ENCODE measurements around the gene PIEZO2. TPM values are rescaled to one million over a fixed set of nuclear protein-coding genes. Genes with fewer than 3 reads are reported as not detected.

PIEZO2 gene
- total RNA-seq, 6 donors from 2014 or later = 6.5 to 37.7 (median 7.8) TPM

DNA sequence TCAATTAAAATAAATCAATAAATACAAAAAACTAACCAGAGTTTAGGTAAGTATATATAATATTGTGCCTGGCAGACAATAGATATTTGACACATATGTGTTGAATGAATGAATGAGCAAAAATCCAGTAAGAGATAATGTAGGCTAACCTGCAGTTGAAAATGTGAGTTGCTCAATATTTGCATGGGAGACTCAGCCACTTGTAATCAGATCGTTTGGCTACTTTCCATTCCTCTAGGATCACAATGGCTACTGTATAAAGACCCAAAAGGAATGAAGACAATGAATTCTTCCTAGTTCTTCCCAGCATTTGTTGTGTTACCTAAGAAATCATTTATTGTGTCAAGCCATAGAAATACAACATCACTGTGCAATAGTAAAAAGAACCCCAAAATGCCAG lies 25.3 kb downstream of the PIEZO2 start:
- Histone ChIP-seq H3K36me3 (no peaks in the 10 kb centered on the region), H3K27me3 (no peaks in the 10 kb centered on the region), H3K4me1 (no peaks in the 10 kb centered on the region), H3K9me3 (peaks cover 0 to 7% (median 1%) of the 10 kb centered on the region in 4 donors), H3K4me3 (no peak overlapping the region), H3K27ac (no peak overlapping the region)
- DNase-seq = no peak
- TF ChIP-seq POLR2AphosphoS5 (IDR thresholded peaks at IDR 0.05) (no peak), EP300 (IDR thresholded peaks at IDR 0.05) (no peak), POLR2A (IDR thresholded peaks at IDR 0.05) (no peak)
- TF ChIP-seq, protein P1, sequence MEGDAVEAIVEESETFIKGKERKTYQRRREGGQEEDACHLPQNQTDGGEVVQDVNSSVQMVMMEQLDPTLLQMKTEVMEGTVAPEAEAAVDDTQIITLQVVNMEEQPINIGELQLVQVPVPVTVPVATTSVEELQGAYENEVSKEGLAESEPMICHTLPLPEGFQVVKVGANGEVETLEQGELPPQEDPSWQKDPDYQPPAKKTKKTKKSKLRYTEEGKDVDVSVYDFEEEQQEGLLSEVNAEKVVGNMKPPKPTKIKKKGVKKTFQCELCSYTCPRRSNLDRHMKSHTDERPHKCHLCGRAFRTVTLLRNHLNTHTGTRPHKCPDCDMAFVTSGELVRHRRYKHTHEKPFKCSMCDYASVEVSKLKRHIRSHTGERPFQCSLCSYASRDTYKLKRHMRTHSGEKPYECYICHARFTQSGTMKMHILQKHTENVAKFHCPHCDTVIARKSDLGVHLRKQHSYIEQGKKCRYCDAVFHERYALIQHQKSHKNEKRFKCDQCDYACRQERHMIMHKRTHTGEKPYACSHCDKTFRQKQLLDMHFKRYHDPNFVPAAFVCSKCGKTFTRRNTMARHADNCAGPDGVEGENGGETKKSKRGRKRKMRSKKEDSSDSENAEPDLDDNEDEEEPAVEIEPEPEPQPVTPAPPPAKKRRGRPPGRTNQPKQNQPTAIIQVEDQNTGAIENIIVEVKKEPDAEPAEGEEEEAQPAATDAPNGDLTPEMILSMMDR (IDR thresholded peaks at IDR 0.05) = no peak
- 56 to 58% methylated on average over 1 of the region's 1 CpG for WGBS, 2 donors
- ATAC-seq (ENCODE audit: low FRiP score in 2 of 2) = no peak

DNA sequence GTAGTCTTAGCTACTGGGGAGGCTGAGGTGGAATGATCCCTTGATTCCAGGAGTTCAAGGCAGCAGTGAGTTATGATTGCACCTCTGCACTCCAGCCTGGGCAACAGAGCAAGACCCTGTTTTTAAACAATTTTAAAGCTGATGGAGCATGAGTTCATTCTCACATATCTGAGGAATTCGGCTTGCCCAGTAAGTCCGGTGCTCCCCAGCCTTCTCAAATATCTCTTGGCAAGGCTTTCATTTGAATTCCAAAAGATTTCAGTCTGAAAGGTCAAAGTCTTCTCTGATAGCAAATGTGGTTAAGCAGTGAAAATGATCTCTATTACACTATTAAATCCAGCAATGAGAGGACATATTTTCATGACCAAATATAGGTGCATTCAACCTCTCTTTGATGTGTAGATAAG lies 27.9 kb downstream of the PIEZO2 start:
- no peaks in the 10 kb centered on the region for H3K4me1 ChIP-seq
- no peak for TF ChIP-seq POLR2A (IDR thresholded peaks at IDR 0.05)
- TF ChIP-seq, protein P1 (IDR thresholded peaks at IDR 0.05) = no peak
- no peak overlapping the region for H3K27ac ChIP-seq
- H3K4me3 ChIP-seq = no peak overlapping the region
- DNase-seq (no peak), ATAC-seq (ENCODE audit: low FRiP score in 2 of 2) (no peak)
- no peaks in the 10 kb centered on the region for H3K36me3 ChIP-seq
- H3K27me3 ChIP-seq = no peaks in the 10 kb centered on the region
- H3K9me3 ChIP-seq = no peaks in the 10 kb centered on the region
- 68 to 71% methylated on average over 2 of the region's 2 CpGs for WGBS, 2 donors

DNA sequence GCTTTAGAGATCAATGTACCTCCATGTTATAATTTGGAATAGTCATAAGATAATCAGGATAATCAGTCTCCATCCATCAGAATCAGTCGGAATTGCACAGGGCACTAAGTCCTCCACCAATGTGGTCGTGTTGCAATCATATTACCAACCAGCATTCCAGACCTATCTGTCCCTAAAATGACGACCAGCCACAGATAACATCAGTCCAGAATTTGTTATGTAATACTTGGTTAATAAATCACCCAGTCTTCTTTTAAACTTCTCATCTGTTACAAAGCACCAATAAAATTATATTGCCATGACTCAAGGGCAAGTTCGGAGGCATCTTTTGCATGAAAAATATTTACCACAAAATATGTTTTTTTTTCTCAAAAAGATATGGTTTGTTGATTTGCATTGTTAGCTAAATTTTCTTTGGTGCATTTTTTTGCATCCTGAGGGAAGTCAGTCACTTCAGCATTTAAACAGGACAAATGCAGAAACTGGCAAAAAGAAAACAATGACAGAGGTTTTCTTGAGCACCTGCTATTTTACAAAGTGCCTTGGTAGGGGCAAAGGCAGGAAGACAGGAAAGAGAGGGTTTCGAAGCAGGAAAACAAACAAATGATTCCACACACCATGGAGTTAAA lies 29.3 kb downstream of the PIEZO2 start:
- TF ChIP-seq, protein P1 (IDR thresholded peaks at IDR 0.05) = no peak
- no peak for TF ChIP-seq POLR2A (IDR thresholded peaks at IDR 0.05)
- TF ChIP-seq POLR2AphosphoS5 (IDR thresholded peaks at IDR 0.05) = no peak
- TF ChIP-seq EP300 (IDR thresholded peaks at IDR 0.05) = no peak
- H3K36me3 ChIP-seq = no peaks in the 10 kb centered on the region
- 46 to 52% methylated on average over 5 of the region's 5 CpGs for WGBS, 2 donors
- H3K27ac ChIP-seq = no peak overlapping the region
- ATAC-seq (ENCODE audit: low FRiP score in 2 of 2) (peak in 1 of 2 donors; percentile 63), DNase-seq (no peak)
- H3K27me3 ChIP-seq = no peaks in the 10 kb centered on the region
- H3K9me3 ChIP-seq = no peaks in the 10 kb centered on the region
- H3K4me1 ChIP-seq = no peaks in the 10 kb centered on the region
- no peak overlapping the region for H3K4me3 ChIP-seq

DNA sequence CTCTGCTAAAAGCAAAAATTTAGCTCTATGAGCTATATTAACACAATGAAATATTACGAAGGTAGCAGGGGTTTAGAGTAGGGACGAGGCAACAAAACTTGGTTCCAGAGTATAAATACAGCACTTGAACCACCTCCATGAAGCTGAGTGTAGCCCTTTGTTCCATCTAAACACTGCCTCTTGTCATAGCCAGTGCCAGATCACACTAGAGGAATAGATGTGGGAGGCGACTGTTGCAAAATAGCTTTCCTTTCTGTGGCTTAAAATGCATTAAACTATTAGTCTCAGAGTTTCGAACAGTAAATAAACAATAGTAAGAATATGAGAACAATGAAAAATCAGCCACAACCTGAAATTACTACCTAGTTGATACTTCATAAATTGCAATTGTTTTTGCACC lies 29.8 kb downstream of the PIEZO2 start:
- WGBS, 2 donors = 81 to 90% methylated on average over 4 of the region's 4 CpGs
- Histone ChIP-seq H3K9me3 (no peaks in the 10 kb centered on the region), H3K4me1 (no peaks in the 10 kb centered on the region), H3K36me3 (no peaks in the 10 kb centered on the region), H3K4me3 (no peak overlapping the region), H3K27me3 (no peaks in the 10 kb centered on the region), H3K27ac (no peak overlapping the region)
- TF ChIP-seq, protein P1 (IDR thresholded peaks at IDR 0.05) = no peak
- no peak for TF ChIP-seq POLR2A (IDR thresholded peaks at IDR 0.05)
- no peak for TF ChIP-seq EP300 (IDR thresholded peaks at IDR 0.05)
- TF ChIP-seq POLR2AphosphoS5 (IDR thresholded peaks at IDR 0.05) = no peak
- peak in 1 of 2 donors; percentile 49 for ATAC-seq (ENCODE audit: low FRiP score in 2 of 2)
- DNase-seq = no peak

All from upper lobe of left lung (tissue), 6 donors.